ENCODE measurements around the gene LMCD1.

LMCD1 gene

GRCh38 chr3:8595252-8595651 lies 93.6 kb downstream of the LMCD1 start:
- DNase-seq: no peak

GRCh38 chr3:8595695-8596115 lies 94.1 kb downstream of the LMCD1 start:
- DNase-seq: no peak

GRCh38 chr3:8596321-8597218 lies 94.9 kb downstream of the LMCD1 start:
- DNase-seq: no peak

GRCh38 chr3:8597219-8597853 lies 95.7 kb downstream of the LMCD1 start:
- no peak for DNase-seq

- DNase-seq: no peak
Observed at GRCh38 chr3:8599146-8599545, 97.5 kb downstream of the LMCD1 start.

- DNase-seq: no peak
Observed at GRCh38 chr3:8600457-8600856, 98.8 kb downstream of the LMCD1 start.

GRCh38 chr3:8603115-8603710 lies 101.6 kb downstream of the LMCD1 start:
- no peak for DNase-seq

GRCh38 chr3:8604006-8604405 lies 102.4 kb downstream of the LMCD1 start:
- no peak for DNase-seq

GRCh38 chr3:8604988-8605387 lies 103.4 kb downstream of the LMCD1 start:
- no peak for DNase-seq

- DNase-seq: no peak
Observed at GRCh38 chr3:8606701-8607231, 105.1 kb downstream of the LMCD1 start.

- DNase-seq: no peak
Observed at GRCh38 chr3:8607234-8608040, 105.8 kb downstream of the LMCD1 start.

- no peak for DNase-seq
Observed at GRCh38 chr3:8608041-8608790, 106.6 kb downstream of the LMCD1 start.

- no peak for DNase-seq
Observed at GRCh38 chr3:8608791-8609467, 107.3 kb downstream of the LMCD1 start.

GRCh38 chr3:8610951-8611350 lies 109.3 kb downstream of the LMCD1 start:
- no peak for DNase-seq

- no peak for DNase-seq
Observed at GRCh38 chr3:8617921-8618320, 116.3 kb downstream of the LMCD1 start.

GRCh38 chr3:8618950-8619349 lies 117.3 kb downstream of the LMCD1 start:
- DNase-seq: no peak

GRCh38 chr3:8619548-8619947 lies 117.9 kb downstream of the LMCD1 start:
- DNase-seq: no peak

GRCh38 chr3:8621141-8621540 lies 119.5 kb downstream of the LMCD1 start:
- no peak for DNase-seq

GRCh38 chr3:8621872-8622271 lies 120.2 kb downstream of the LMCD1 start:
- DNase-seq: no peak

GRCh38 chr3:8622873-8623691 lies 121.5 kb downstream of the LMCD1 start:
- DNase-seq: peak; percentile 27

GRCh38 chr3:8623741-8624140 lies 122.1 kb downstream of the LMCD1 start:
- no peak for DNase-seq

Measured in activated T-cell treated with anti-CD3 and anti-CD28 coated beads, Interleukin-2, amount 50 U/mL, for 1 hour (primary cell).